Measurements from ENCODE around the gene OSER1. TPM values are rescaled to one million over a fixed set of nuclear protein-coding genes. Genes with fewer than 3 reads are reported as not detected.

OSER1 gene
- total RNA-seq, 4 donors from 2014 or later = 37.6 to 55.3 (median 38.2) TPM

DNA sequence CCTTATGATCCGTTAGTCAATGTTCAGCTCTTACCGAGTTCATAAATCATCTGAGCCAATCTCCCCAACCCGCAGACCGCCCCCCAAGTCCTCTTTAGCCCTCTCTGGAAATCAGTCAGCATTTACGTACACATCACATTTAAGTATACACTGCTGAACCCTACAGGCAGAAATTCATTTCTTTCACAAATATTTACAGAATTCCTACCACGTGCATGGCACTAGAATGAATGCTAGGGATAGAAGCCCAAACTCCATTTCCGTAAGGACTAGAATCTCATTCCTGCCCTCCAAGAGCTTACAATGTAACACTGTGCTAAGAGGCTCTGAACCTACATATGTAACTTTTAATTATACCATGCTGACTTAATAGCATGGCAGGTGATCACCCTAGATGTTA is 1.8 kb downstream of the OSER1 start:
- Histone ChIP-seq H3K36me3 (peaks cover 0 to 24% (median 0%) of the 10 kb centered on the region in 3 donors), H3K27me3 (no peaks in the 10 kb centered on the region), H3K27ac (peak overlapping the region in 3 of 4 donors; percentile 96 to 99 (median 98)), H3K4me1 (peaks cover 0 to 53% (median 0%) of the 10 kb centered on the region in 4 donors), H3K9me3 (no peaks in the 10 kb centered on the region), H3K4me3 (peak overlapping the region in 2 of 4 donors; percentile 78 to 92)
- DNase-seq = no peak
- TF ChIP-seq, protein P1, sequence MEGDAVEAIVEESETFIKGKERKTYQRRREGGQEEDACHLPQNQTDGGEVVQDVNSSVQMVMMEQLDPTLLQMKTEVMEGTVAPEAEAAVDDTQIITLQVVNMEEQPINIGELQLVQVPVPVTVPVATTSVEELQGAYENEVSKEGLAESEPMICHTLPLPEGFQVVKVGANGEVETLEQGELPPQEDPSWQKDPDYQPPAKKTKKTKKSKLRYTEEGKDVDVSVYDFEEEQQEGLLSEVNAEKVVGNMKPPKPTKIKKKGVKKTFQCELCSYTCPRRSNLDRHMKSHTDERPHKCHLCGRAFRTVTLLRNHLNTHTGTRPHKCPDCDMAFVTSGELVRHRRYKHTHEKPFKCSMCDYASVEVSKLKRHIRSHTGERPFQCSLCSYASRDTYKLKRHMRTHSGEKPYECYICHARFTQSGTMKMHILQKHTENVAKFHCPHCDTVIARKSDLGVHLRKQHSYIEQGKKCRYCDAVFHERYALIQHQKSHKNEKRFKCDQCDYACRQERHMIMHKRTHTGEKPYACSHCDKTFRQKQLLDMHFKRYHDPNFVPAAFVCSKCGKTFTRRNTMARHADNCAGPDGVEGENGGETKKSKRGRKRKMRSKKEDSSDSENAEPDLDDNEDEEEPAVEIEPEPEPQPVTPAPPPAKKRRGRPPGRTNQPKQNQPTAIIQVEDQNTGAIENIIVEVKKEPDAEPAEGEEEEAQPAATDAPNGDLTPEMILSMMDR (IDR thresholded peaks at IDR 0.05) = no peak

DNA sequence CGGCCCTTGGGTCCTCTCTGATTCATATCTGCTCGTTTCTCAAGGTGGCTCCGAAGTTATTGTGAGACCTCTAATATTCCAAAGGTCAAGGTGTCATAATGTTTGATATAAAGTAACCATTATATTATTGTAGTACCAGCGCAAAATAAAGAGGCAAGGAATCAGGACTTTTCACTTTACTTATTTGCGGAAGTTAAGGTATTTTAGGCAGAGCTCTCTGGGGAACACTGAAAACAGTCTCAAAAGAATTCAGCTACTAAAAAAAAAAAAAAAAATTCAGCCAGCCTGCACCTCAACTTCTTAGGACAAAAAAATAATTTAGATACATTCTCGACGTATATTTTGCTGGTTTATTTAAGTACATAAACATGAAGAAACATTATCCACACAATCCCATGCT is 2.4 kb downstream of the OSER1 start:
- no peak for TF ChIP-seq POLR2A (IDR thresholded peaks at IDR 0.05)
- TF ChIP-seq, protein P1 (IDR thresholded peaks at IDR 0.05) = no peak
- Histone ChIP-seq H3K4me1 (peaks cover 0 to 53% (median 0%) of the 10 kb centered on the region in 4 donors), H3K27me3 (no peaks in the 10 kb centered on the region), H3K9me3 (no peaks in the 10 kb centered on the region), H3K4me3 (peak overlapping the region in 2 of 4 donors; percentile 78 to 92), H3K27ac (peak overlapping the region in 2 of 4 donors; percentile 96 to 99), H3K36me3 (peaks cover 0 to 25% (median 0%) of the 10 kb centered on the region in 3 donors)
- no peak for DNase-seq

DNA sequence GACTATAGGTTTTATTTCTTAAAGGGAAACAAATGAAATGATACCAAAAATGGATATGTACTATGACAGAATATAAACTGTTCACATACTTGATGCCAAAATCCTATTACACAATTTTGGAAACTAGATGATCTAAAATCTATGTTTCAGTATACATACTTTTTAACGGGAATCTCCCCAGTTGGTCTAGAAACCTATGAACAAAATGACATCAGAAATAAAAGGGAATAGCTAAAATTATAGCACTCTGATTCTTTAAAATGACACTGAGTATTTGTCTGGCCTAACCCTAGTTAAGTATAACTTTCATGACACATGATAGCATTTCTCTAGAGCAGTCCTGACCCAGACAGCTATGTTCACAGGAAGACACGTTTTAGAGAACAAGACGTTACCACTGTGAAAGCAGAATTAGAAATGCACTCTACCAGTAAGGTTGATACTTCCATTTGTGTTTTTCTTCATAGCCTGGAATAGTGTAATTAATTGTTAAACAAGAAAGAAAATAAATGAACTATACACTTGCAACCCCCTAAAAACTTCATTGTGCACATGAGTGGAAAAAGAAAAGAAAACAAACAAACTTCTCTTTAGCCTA is 3.3 kb downstream of the OSER1 start:
- Histone ChIP-seq H3K4me3 (no peak overlapping the region), H3K4me1 (peaks cover 0 to 49% (median 0%) of the 10 kb centered on the region in 4 donors), H3K27ac (peak overlapping the region in 1 of 4 donors; percentile 96), H3K36me3 (peaks cover 0 to 33% (median 0%) of the 10 kb centered on the region in 3 donors), H3K27me3 (no peaks in the 10 kb centered on the region), H3K9me3 (no peaks in the 10 kb centered on the region)
- no peak for DNase-seq
- TF ChIP-seq, protein P1 (IDR thresholded peaks at IDR 0.05) = no peak
- no peak for TF ChIP-seq POLR2A (IDR thresholded peaks at IDR 0.05)

DNA sequence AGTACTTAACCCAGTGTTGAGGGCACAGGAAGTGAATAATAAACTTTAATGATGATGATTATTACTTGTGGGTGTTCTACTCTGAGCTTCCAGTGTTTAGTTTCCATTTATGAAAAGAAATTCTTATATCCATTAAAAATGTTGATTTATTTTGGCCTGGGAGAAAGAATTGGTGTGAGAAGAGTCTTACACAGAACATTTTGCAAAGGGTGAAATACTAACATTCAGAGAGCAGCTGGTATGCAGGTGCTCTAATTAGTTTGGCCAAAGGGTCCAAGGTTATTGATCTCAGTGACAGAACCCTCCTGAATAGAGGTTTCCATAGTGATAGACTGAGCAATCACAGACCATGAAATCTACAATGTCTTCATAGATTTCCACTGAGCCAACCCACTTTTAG is 4.4 kb downstream of the OSER1 start:
- Histone ChIP-seq H3K9me3 (no peaks in the 10 kb centered on the region), H3K27ac (no peak overlapping the region), H3K4me3 (no peak overlapping the region), H3K4me1 (peaks cover 0 to 41% (median 0%) of the 10 kb centered on the region in 4 donors), H3K36me3 (peaks cover 0 to 44% (median 0%) of the 10 kb centered on the region in 3 donors), H3K27me3 (no peaks in the 10 kb centered on the region)
- TF ChIP-seq, protein P1 (IDR thresholded peaks at IDR 0.05) = no peak
- TF ChIP-seq POLR2A (IDR thresholded peaks at IDR 0.05) = no peak
- DNase-seq = no peak

DNA sequence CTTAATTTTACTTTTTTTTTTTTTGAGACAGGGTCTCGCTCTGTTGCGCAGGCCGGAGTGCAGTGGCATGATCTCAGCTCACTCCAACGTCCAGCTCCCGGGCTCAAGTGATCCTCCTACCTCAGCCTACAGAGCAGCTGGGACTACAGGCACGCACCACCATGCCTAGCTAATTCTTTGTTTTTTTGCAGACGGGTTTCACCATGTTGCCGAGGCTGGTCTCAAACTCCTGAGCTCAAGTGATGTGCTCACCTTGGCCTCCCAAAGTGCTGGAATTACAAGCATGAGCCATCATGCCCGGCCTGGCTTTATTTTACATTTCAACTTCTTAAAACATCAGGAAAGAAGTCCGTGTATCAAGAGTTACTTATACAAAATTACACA is 5.7 kb downstream of the OSER1 start:
- Histone ChIP-seq H3K9me3 (no peaks in the 10 kb centered on the region), H3K27ac (peak overlapping the region in 1 of 4 donors; percentile 52), H3K4me3 (no peak overlapping the region), H3K36me3 (peaks cover 0 to 57% (median 0%) of the 10 kb centered on the region in 3 donors), H3K4me1 (peaks cover 0 to 41% (median 0%) of the 10 kb centered on the region in 4 donors), H3K27me3 (no peaks in the 10 kb centered on the region)
- TF ChIP-seq POLR2A (IDR thresholded peaks at IDR 0.05) = no peak
- TF ChIP-seq, protein P1 (IDR thresholded peaks at IDR 0.05) = no peak
- no peak for DNase-seq

Data from Peyer's patch (tissue), 4 donors.